Chondrocyte (in vitro differentiated cells): ENCODE results near the gene NKD1. TPM values are rescaled to one million over a fixed set of nuclear protein-coding genes. Genes with fewer than 3 reads are reported as not detected.

ENCODE experiments used
- DNase-seq: peaks from one replicate; pipeline ENCODE4 v3.0.0; 2021; ENCODE audit warnings: mixed read lengths, low spot score
- H3K27ac Mint-ChIP-seq: one replicate; pipeline ENCODE4 v1.8.0; 2021; ENCODE audit warnings: mild to moderate bottlenecking, moderate library complexity, mixed read lengths; ENCODE audit not compliant: unreplicated experiment
- H3K27me3 Mint-ChIP-seq: 2 replicates; pipeline ENCODE4 v1.8.0; 2021; ENCODE audit warnings: low read depth, mixed read lengths
- H3K36me3 Mint-ChIP-seq: 2 replicates; pipeline ENCODE4 v1.8.0; 2021; ENCODE audit warnings: low read depth, mixed read lengths
- H3K4me1 Mint-ChIP-seq: 2 replicates; pipeline ENCODE4 v1.8.0; 2021; ENCODE audit warnings: low read depth, mild to moderate bottlenecking, mixed read lengths
- H3K4me3 Mint-ChIP-seq: one replicate; pipeline ENCODE4 v1.8.0; 2021; ENCODE audit warnings: mild to moderate bottlenecking, moderate library complexity, mixed read lengths; ENCODE audit not compliant: unreplicated experiment
- H3K9me3 Mint-ChIP-seq: 2 replicates; pipeline ENCODE4 v1.8.0; 2021; ENCODE audit warnings: low read depth, mixed read lengths
- CTCF ChIP-seq: fragments of 200-600 bp; sonication (generic); IDR thresholded peaks from 2 replicates; pipeline ENCODE4 v1.5.0; 2021; ENCODE audit warnings: antibody characterized with exemption, mild to moderate bottlenecking, moderate library complexity
- total RNA-seq: library from RNA; stranded (reverse); gene quantifications from 3 replicates; pipeline ENCODE4 v1.2.1, GENCODE V29; 2021

The NKD1 gene
- total RNA-seq, 1 donor from 2014 or later, result 8.0 TPM

GRCh38 chr16:50638816-50639670, 90.8 kb downstream of the NKD1 start:
- no peaks in the 10 kb centered on the region for H3K9me3 Mint-ChIP-seq
- no peak overlapping the region for H3K4me3 Mint-ChIP-seq
- no peaks in the 10 kb centered on the region for H3K4me1 Mint-ChIP-seq
- H3K27ac Mint-ChIP-seq, result no peak overlapping the region
- no peak for TF ChIP-seq CTCF
- peaks cover 4% of the 10 kb centered on the region for H3K27me3 Mint-ChIP-seq
- DNase-seq, result no peak
- peaks cover 2% of the 10 kb centered on the region for H3K36me3 Mint-ChIP-seq

GRCh38 chr16:50640391-50640790, 92.2 kb downstream of the NKD1 start:
- Mint-ChIP-seq H3K27me3 (peaks cover 7% of the 10 kb centered on the region), H3K36me3 (peaks cover 2% of the 10 kb centered on the region), H3K9me3 (no peaks in the 10 kb centered on the region), H3K4me3 (no peak overlapping the region), H3K4me1 (peaks cover 5% of the 10 kb centered on the region), H3K27ac (no peak overlapping the region)
- TF ChIP-seq CTCF, result no peak
- DNase-seq, result no peak

GRCh38 chr16:50640919-50641817, 93.0 kb downstream of the NKD1 start:
- Mint-ChIP-seq H3K27ac (peak overlapping the region; percentile 61), H3K4me1 (peaks cover 5% of the 10 kb centered on the region), H3K4me3 (no peak overlapping the region), H3K27me3 (peaks cover 7% of the 10 kb centered on the region), H3K9me3 (no peaks in the 10 kb centered on the region), H3K36me3 (peaks cover 2% of the 10 kb centered on the region)
- TF ChIP-seq CTCF, result no peak
- DNase-seq, result no peak

- Mint-ChIP-seq H3K9me3 (no peaks in the 10 kb centered on the region), H3K4me1 (peaks cover 5% of the 10 kb centered on the region), H3K27me3 (peaks cover 7% of the 10 kb centered on the region), H3K27ac (no peak overlapping the region), H3K36me3 (peaks cover 2% of the 10 kb centered on the region), H3K4me3 (no peak overlapping the region)
- no peak for DNase-seq
- no peak for TF ChIP-seq CTCF
Observed at GRCh38 chr16:50641818-50642187, 93.6 kb downstream of the NKD1 start.

GRCh38 chr16:50642349-50642748, 94.2 kb downstream of the NKD1 start:
- peaks cover 5% of the 10 kb centered on the region for H3K27me3 Mint-ChIP-seq
- no peaks in the 10 kb centered on the region for H3K9me3 Mint-ChIP-seq
- peaks cover 1% of the 10 kb centered on the region for H3K36me3 Mint-ChIP-seq
- no peak overlapping the region for H3K4me3 Mint-ChIP-seq
- peaks cover 5% of the 10 kb centered on the region for H3K4me1 Mint-ChIP-seq
- DNase-seq, result no peak
- H3K27ac Mint-ChIP-seq, result no peak overlapping the region
- TF ChIP-seq CTCF, result no peak
